HT-29 (cell line): ENCODE data around the gene ICA1L. TPM values are rescaled to one million over a fixed set of nuclear protein-coding genes. Genes with fewer than 3 reads are reported as not detected.
"Not testable (repeated sequence)": the region's sequence is repeated elsewhere in the genome, so short reads cannot be mapped to it uniquely, and the experiment has no call there.

Source experiments
- DNase-seq: peaks from one replicate; pipeline ENCODE4 v3.0.0-alpha.2; 2015; ENCODE audit warnings: low spot score
- total RNA-seq: library from RNA; depleted of rRNA; stranded (reverse); fragments of >200 nt; shearing (Covaris generic); gene quantifications from 2 replicates; pipeline ENCODE4 v1.2.3, GENCODE V29; 2014

The ICA1L gene
- total RNA-seq, 1 experiment from 2014 or later: 0.97 TPM

- no peak for DNase-seq
These were observed 23.7 kb downstream of the ICA1L start for GRCh38 chr2:202847693-202848524.

- DNase-seq: no peak
These were observed 26.9 kb downstream of the ICA1L start for GRCh38 chr2:202844656-202845055.

GRCh38 chr2:202842690-202843089, 28.9 kb downstream of the ICA1L start:
- DNase-seq: no peak

GRCh38 chr2:202841090-202841867, 30.3 kb downstream of the ICA1L start:
- DNase-seq: no peak

- DNase-seq: peak; percentile 68
These were observed 40.0 kb downstream of the ICA1L start for GRCh38 chr2:202831242-202832220.

GRCh38 chr2:202824901-202825300, 46.7 kb downstream of the ICA1L start:
- DNase-seq: no peak

- no peak for DNase-seq
These were observed 49.2 kb downstream of the ICA1L start for GRCh38 chr2:202822411-202822810.

- DNase-seq: no peak
These were observed 50.1 kb downstream of the ICA1L start for GRCh38 chr2:202821206-202822160.

- no peak for DNase-seq
These were observed 53.2 kb downstream of the ICA1L start for GRCh38 chr2:202818321-202818720.

- DNase-seq: no peak
These were observed 53.8 kb downstream of the ICA1L start for GRCh38 chr2:202817771-202818170.

GRCh38 chr2:202815548-202816360, 55.8 kb downstream of the ICA1L start:
- DNase-seq: no peak

- no peak for DNase-seq
These were observed 57.3 kb downstream of the ICA1L start for GRCh38 chr2:202814226-202814625.

GRCh38 chr2:202813387-202813786, 58.2 kb downstream of the ICA1L start:
- no peak for DNase-seq

- DNase-seq: no peak
These were observed 62.8 kb downstream of the ICA1L start for GRCh38 chr2:202808754-202809153.

GRCh38 chr2:202807431-202808138, 64.0 kb downstream of the ICA1L start:
- DNase-seq: peak; percentile 41

- not testable (repeated sequence) for DNase-seq
These were observed 65.7 kb downstream of the ICA1L start for GRCh38 chr2:202805911-202806310.

- no peak for DNase-seq
These were observed 73.6 kb downstream of the ICA1L start for GRCh38 chr2:202797944-202798343.

GRCh38 chr2:202790676-202791075, 80.9 kb downstream of the ICA1L start:
- no peak for DNase-seq

GRCh38 chr2:202786842-202787241, 84.7 kb downstream of the ICA1L start:
- no peak for DNase-seq
